Keratinocyte (primary cell): ENCODE measurements around the gene C15orf39. TPM values are rescaled to one million over a fixed set of nuclear protein-coding genes. Genes with fewer than 3 reads are reported as not detected.

Experiments used
- DNase-seq: peaks from one replicate; pipeline ENCODE4 v3.0.0-alpha.2; 2011; ENCODE audit warnings: low read depth, missing footprints, low spot score
- FAIRE-seq: peaks from 2 replicates; lab custom pipeline; 2011; peaks lifted over from hg19 to GRCh38; lab: Jason Lieb, UNC
- H2AFZ ChIP-seq: 2 replicates; pipeline ENCODE4 v1.6.0; 2012; ENCODE audit warnings: low read length, control low read depth, inconsistent platforms; ENCODE audit not compliant: control insufficient read depth
- H3K27ac ChIP-seq: 2 replicates; pipeline ENCODE4 v1.5.1; 2011; ENCODE audit warnings: low read length; ENCODE audit not compliant: control insufficient read depth, insufficient read depth
- H3K27me3 ChIP-seq: 3 replicates; pipeline ENCODE4 v1.6.0; 2011; ENCODE audit warnings: low read length; ENCODE audit not compliant: control insufficient read depth, insufficient read depth; ENCODE audit errors: extremely low read depth
- H3K36me3 ChIP-seq, 2 experiments: 2 replicates in 1 of 2; 3 replicates in 1 of 2; pipeline ENCODE4 v1.5.1; 2011; ENCODE audit warnings: low read length in 2 of 2, mild to moderate bottlenecking in 1 of 2; ENCODE audit not compliant: control insufficient read depth in 2 of 2, insufficient read depth in 2 of 2; ENCODE audit errors: extremely low read depth in 1 of 2
- H3K4me1 ChIP-seq: 3 replicates; pipeline ENCODE4 v1.5.1; 2011; ENCODE audit warnings: low read length; ENCODE audit not compliant: control insufficient read depth, insufficient read depth; ENCODE audit errors: extremely low read depth
- H3K4me2 ChIP-seq: 3 replicates; pipeline ENCODE4 v1.6.0; 2011; ENCODE audit warnings: low read depth, low read length; ENCODE audit not compliant: control insufficient read depth, insufficient read depth; ENCODE audit errors: extremely low read depth
- H3K4me3 ChIP-seq, 3 experiments: fragments of 200-600 bp in 1 of 3; sonication (generic) in 1 of 3; 2 replicates in 2 of 3; 3 replicates in 1 of 3; pipeline ENCODE4 v1.5.1; 2011 to 2016; ENCODE audit warnings: low read length in 3 of 3, mild to moderate bottlenecking in 3 of 3, control low read depth in 2 of 3, inconsistent platforms in 1 of 3, low read depth in 1 of 3, mixed read lengths in 1 of 3, mixed run types in 1 of 3, moderate library complexity in 1 of 3; ENCODE audit not compliant: control insufficient read depth in 2 of 3, insufficient read depth in 2 of 3; ENCODE audit errors: extremely low read depth in 1 of 3
- H3K79me2 ChIP-seq: 2 replicates; pipeline ENCODE4 v1.6.0; 2012; ENCODE audit warnings: low read length; ENCODE audit not compliant: control insufficient read depth, insufficient read depth
- H3K9ac ChIP-seq: 3 replicates; pipeline ENCODE4 v1.6.0; 2011; ENCODE audit warnings: low read length; ENCODE audit not compliant: control insufficient read depth, insufficient read depth; ENCODE audit errors: extremely low read depth
- H3K9me1 ChIP-seq: 3 replicates; pipeline ENCODE4 v1.6.0; 2011; ENCODE audit warnings: low read length; ENCODE audit not compliant: control insufficient read depth, insufficient read depth; ENCODE audit errors: extremely low read depth
- H3K9me3 ChIP-seq: 2 replicates; pipeline ENCODE4 v1.5.1; 2012; ENCODE audit warnings: low read depth, low read length; ENCODE audit not compliant: control insufficient read depth
- H4K20me1 ChIP-seq: 3 replicates; pipeline ENCODE4 v1.6.0; 2011; ENCODE audit warnings: low read length; ENCODE audit not compliant: control insufficient read depth, insufficient read depth; ENCODE audit errors: extremely low read depth
- CTCF ChIP-seq, 3 experiments: IDR thresholded peaks in 1 of 3; conservative IDR thresholded peaks in 1 of 3; optimal IDR thresholded peaks in 1 of 3; 2 replicates in 2 of 3; 3 replicates in 1 of 3; pipeline versions ENCODE3 to v1.5.1; 2011; ENCODE audit warnings: low read length in 3 of 3, mild to moderate bottlenecking in 3 of 3, moderate library complexity in 2 of 3, control low read depth in 1 of 3, inconsistent platforms in 1 of 3; ENCODE audit not compliant: insufficient read depth in 2 of 3; ENCODE audit errors: extremely low read depth in 1 of 3
- EZH2 ChIP-seq: IDR thresholded peaks from one replicate; pipeline ENCODE4 v1.6.1; 2012; ENCODE audit warnings: inconsistent platforms, mild to moderate bottlenecking, low read length, moderate library complexity
- dilution Hi-C: fragments of 300-500 bp; cut with MboI; formaldehyde crosslinking; loops from one replicate; pipeline ENCODE4 v1.7.0; 2020; ENCODE audit warnings: low sequenced_read_pairs; ENCODE audit not compliant: extremely low pct_ligation_motif_present
- polyA plus RNA-seq, 5 experiments: library from polyadenylated mRNA; depleted of rRNA in 3 of 5; stranded (reverse) in 3 of 5; stranded (forward) in 1 of 5; unstranded in 1 of 5; fragments of >200 nt; gene quantifications; 1 replicate in 1 of 5; 2 replicates in 3 of 5; 3 replicates in 1 of 5; pipeline versions ENCODE4 v1.2.1 to v1.2.3, GENCODE V29; 2011 to 2012; ENCODE audit warnings: missing spikeins in 2 of 5, low read depth in 1 of 5, low replicate concordance in 1 of 5

Gene C15orf39
- polyA plus RNA-seq, 1 donor (not counting 4 experiments of a cell fraction or from before 2014, with no cell fraction given) = 1.8 TPM

GRCh38 chr15:75212200-75212858 is 10.6 kb downstream of the C15orf39 start:
- Histone ChIP-seq H3K9me1 (no peaks in the 10 kb centered on the region), H3K9me3 (no peaks in the 10 kb centered on the region), H4K20me1 (peaks cover 43% of the 10 kb centered on the region), H3K4me1 (peaks cover 7% of the 10 kb centered on the region), H3K79me2 (peaks cover 35% of the 10 kb centered on the region), H3K4me2 (no peak overlapping the region), H3K9ac (no peak overlapping the region), H3K27ac (no peak overlapping the region), H2AFZ (no peak overlapping the region), H3K27me3 (no peaks in the 10 kb centered on the region), H3K4me3 (no peak overlapping the region), H3K36me3 (peaks cover 39 to 44% of the 10 kb centered on the region in 2 experiments)
- DNase-seq (no peak), FAIRE-seq (no peak)
- TF ChIP-seq EZH2 = no peak
- TF ChIP-seq CTCF (optimal IDR thresholded peaks at IDR 0.05 in 1 of 3, IDR thresholded peaks at IDR 0.05 in 1 of 3, conservative IDR thresholded peaks at IDR 0.05 in 1 of 3; ENCODE audit: extremely low read depth in 1 of 3, insufficient read depth in 2 of 3, low read length in 3 of 3) = no peak
- dilution Hi-C loops = no loop called here

- FAIRE-seq = no peak
- Histone ChIP-seq H3K4me1 (peaks cover 7% of the 10 kb centered on the region), H2AFZ (no peak overlapping the region), H3K4me3 (no peak overlapping the region), H3K27ac (no peak overlapping the region), H3K4me2 (no peak overlapping the region), H3K9me3 (no peaks in the 10 kb centered on the region), H3K9me1 (no peaks in the 10 kb centered on the region), H3K79me2 (peaks cover 26% of the 10 kb centered on the region), H3K27me3 (no peaks in the 10 kb centered on the region), H4K20me1 (peaks cover 36% of the 10 kb centered on the region), H3K36me3 (peaks cover 29 to 37% of the 10 kb centered on the region in 2 experiments), H3K9ac (no peak overlapping the region)
- DNase-seq = no peak
- dilution Hi-C loops = no loop called here
- TF ChIP-seq CTCF (optimal IDR thresholded peaks at IDR 0.05 in 1 of 3, IDR thresholded peaks at IDR 0.05 in 1 of 3, conservative IDR thresholded peaks at IDR 0.05 in 1 of 3; ENCODE audit: extremely low read depth in 1 of 3, insufficient read depth in 2 of 3, low read length in 3 of 3) (no peak), EZH2 (no peak)
Measured at GRCh38 chr15:75213212-75213767, 11.6 kb downstream of the C15orf39 start.
